ENCODE results near the gene TMEM127.
"Not testable (repeated sequence)": the region's sequence is repeated elsewhere in the genome, so short reads cannot be mapped to it uniquely, and the experiment has no call there.

The TMEM127 gene

DNA sequence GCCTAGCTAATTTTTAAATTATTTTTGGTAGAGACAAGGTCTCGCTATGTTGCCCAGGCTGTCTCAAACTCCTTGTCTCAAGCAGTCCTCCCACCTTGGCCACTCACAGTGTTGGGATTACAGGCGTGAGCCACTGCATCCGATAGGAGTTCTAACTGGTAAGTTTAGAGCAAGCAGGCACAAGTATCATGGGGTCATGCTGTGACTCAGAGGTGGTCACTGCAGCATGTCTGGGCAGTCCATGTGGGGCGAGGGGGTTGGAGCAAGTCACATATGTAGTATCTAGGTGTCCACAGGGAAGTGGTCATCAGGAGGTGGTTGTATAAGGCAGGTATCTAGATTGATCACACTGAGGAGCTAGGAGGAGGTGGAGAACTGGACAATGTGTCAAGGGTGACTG, 34.5 kb downstream of the TMEM127 start:
- no peaks in the 10 kb centered on the region for H3K27me3 ChIP-seq (ENCODE audit: control insufficient read depth in 1 of 2, insufficient read depth in 2 of 2, low read length in 2 of 2)
- no peak overlapping the region for H3K4me3 ChIP-seq (ENCODE audit: low read depth in 1 of 2, low read length in 2 of 2)
- H3K36me3 ChIP-seq (ENCODE audit: control insufficient read depth in 1 of 2, insufficient read depth in 2 of 2, low read length in 2 of 2): no peaks in the 10 kb centered on the region
- H3K9me3 ChIP-seq (ENCODE audit: control insufficient read depth in 1 of 2, low read length in 2 of 2): no peaks in the 10 kb centered on the region
- no peak overlapping the region for H3K9ac ChIP-seq (ENCODE audit: low read depth in 1 of 2, low read length in 2 of 2)
- H3K27ac ChIP-seq (ENCODE audit: low read depth, low read length): no peak overlapping the region
- H3K4me1 ChIP-seq (ENCODE audit: control insufficient read depth in 1 of 2, insufficient read depth in 2 of 2, low read length in 2 of 2): peaks cover under 1 to 7% of the 10 kb centered on the region in 2 donors

DNA sequence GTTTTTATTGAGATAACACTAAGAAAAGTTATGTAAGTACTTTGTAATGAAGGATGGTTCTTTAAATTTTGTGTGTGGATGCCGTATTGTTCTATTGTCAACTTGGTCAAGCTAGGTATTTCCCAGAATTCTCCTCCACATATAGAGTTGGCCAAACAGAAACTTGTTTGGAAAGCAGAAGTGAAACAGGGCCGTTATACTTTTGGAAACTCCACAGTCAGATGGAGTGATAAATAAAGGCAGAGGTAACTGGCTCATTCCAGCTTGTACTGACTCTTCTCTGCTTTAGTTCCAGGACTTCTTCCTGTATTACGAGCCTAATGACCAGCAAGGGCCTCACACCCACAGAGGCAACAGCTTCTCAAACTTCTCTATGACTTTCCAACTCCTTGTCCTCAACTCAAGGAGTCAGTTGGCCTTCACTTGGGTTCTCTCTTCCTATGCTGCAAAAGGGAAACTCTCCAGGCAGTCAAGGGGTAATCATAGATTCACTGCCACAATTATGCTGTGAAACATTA, 40.7 kb downstream of the TMEM127 start:
- Histone ChIP-seq H3K4me3 (ENCODE audit: low read depth in 1 of 2, low read length in 2 of 2) (no peak overlapping the region), H3K4me1 (ENCODE audit: control insufficient read depth in 1 of 2, insufficient read depth in 2 of 2, low read length in 2 of 2) (peaks cover 0 to 8% of the 10 kb centered on the region in 2 donors), H3K27ac (ENCODE audit: low read depth, low read length) (no peak overlapping the region), H3K27me3 (ENCODE audit: control insufficient read depth in 1 of 2, insufficient read depth in 2 of 2, low read length in 2 of 2) (no peaks in the 10 kb centered on the region), H3K9me3 (ENCODE audit: control insufficient read depth in 1 of 2, low read length in 2 of 2) (no peaks in the 10 kb centered on the region), H3K36me3 (ENCODE audit: control insufficient read depth in 1 of 2, insufficient read depth in 2 of 2, low read length in 2 of 2) (peaks cover 0 to 4% of the 10 kb centered on the region in 2 donors), H3K9ac (ENCODE audit: low read depth in 1 of 2, low read length in 2 of 2) (no peak overlapping the region)

DNA sequence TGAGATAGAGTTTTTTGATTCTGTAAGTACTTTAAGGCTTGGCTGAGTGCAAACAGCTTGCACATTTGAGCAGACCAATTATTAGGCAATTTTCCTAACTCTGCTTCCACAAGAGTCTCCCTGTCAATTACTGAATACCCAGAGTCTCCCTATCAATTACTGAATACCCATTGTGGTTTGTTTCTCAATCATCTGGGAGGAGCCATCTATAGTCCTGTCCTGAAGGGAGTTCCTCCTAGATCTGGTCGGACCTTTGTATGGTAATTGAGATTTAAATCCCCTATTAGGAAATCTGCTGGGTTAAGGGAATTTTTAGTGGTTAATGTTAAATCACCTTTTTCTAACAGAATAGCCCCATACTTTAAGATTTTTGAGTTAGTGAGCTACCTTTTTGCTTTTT, 44.7 kb downstream of the TMEM127 start:
- not testable (repeated sequence) for H3K9me3 ChIP-seq (ENCODE audit: control insufficient read depth in 1 of 2, low read length in 2 of 2); H3K4me1 ChIP-seq (ENCODE audit: control insufficient read depth in 1 of 2, insufficient read depth in 2 of 2, low read length in 2 of 2); H3K4me3 ChIP-seq (ENCODE audit: low read depth in 1 of 2, low read length in 2 of 2); H3K36me3 ChIP-seq (ENCODE audit: control insufficient read depth in 1 of 2, insufficient read depth in 2 of 2, low read length in 2 of 2); H3K27ac ChIP-seq (ENCODE audit: low read depth, low read length); H3K27me3 ChIP-seq (ENCODE audit: control insufficient read depth in 1 of 2, insufficient read depth in 2 of 2, low read length in 2 of 2); H3K9ac ChIP-seq (ENCODE audit: low read depth in 1 of 2, low read length in 2 of 2)

GRCh38 chr2:96219959-96220358, 45.8 kb downstream of the TMEM127 start:
- H3K27me3 ChIP-seq (ENCODE audit: control insufficient read depth in 1 of 2, insufficient read depth in 2 of 2, low read length in 2 of 2); H3K4me3 ChIP-seq (ENCODE audit: low read depth in 1 of 2, low read length in 2 of 2); H3K4me1 ChIP-seq (ENCODE audit: control insufficient read depth in 1 of 2, insufficient read depth in 2 of 2, low read length in 2 of 2); H3K9me3 ChIP-seq (ENCODE audit: control insufficient read depth in 1 of 2, low read length in 2 of 2); H3K36me3 ChIP-seq (ENCODE audit: control insufficient read depth in 1 of 2, insufficient read depth in 2 of 2, low read length in 2 of 2); H3K27ac ChIP-seq (ENCODE audit: low read depth, low read length); H3K9ac ChIP-seq (ENCODE audit: low read depth in 1 of 2, low read length in 2 of 2): not testable (repeated sequence)

- Histone ChIP-seq H3K9me3 (ENCODE audit: control insufficient read depth in 1 of 2, low read length in 2 of 2) (no peaks in the 10 kb centered on the region), H3K27ac (ENCODE audit: low read depth, low read length) (no peak overlapping the region), H3K36me3 (ENCODE audit: control insufficient read depth in 1 of 2, insufficient read depth in 2 of 2, low read length in 2 of 2) (no peaks in the 10 kb centered on the region), H3K4me3 (ENCODE audit: low read depth in 1 of 2, low read length in 2 of 2) (no peak overlapping the region), H3K9ac (ENCODE audit: low read depth in 1 of 2, low read length in 2 of 2) (no peak overlapping the region), H3K4me1 (ENCODE audit: control insufficient read depth in 1 of 2, insufficient read depth in 2 of 2, low read length in 2 of 2) (peaks cover 3 to 4% of the 10 kb centered on the region in 2 donors), H3K27me3 (ENCODE audit: control insufficient read depth in 1 of 2, insufficient read depth in 2 of 2, low read length in 2 of 2) (no peaks in the 10 kb centered on the region)
Measured at GRCh38 chr2:96218508-96219131, 47.2 kb downstream of the TMEM127 start.

DNA sequence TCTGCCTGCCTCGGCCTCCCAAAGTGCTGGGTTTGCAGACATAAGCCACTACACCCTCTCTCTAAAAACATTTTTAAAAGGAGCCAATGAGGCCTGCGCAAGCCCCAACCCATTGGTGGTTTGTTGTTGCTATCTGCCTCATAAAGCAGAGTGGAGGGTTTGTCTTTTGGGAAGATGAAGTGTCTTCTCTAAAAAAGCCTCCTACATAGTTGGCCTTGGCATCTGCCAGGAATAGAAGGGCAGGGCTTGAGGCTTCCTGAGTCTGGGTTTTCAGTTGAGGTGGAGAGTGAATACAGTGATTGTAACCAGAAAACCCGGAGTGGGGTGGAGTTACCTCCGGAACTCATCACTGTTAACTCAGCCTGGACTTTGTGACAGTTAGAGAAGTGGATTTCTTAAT, 51.2 kb downstream of the TMEM127 start:
- H3K36me3 ChIP-seq (ENCODE audit: control insufficient read depth in 1 of 2, insufficient read depth in 2 of 2, low read length in 2 of 2): no peaks in the 10 kb centered on the region
- H3K9me3 ChIP-seq (ENCODE audit: control insufficient read depth in 1 of 2, low read length in 2 of 2): no peaks in the 10 kb centered on the region
- no peak overlapping the region for H3K27ac ChIP-seq (ENCODE audit: low read depth, low read length)

GRCh38 chr2:96213379-96213778, 52.4 kb downstream of the TMEM127 start:
- H3K36me3 ChIP-seq (ENCODE audit: control insufficient read depth in 1 of 2, insufficient read depth in 2 of 2, low read length in 2 of 2): no peaks in the 10 kb centered on the region
- no peak overlapping the region for H3K9ac ChIP-seq (ENCODE audit: low read depth in 1 of 2, low read length in 2 of 2)

More for the DNA sequence above, 51.2 kb downstream of the TMEM127 start:
- Histone ChIP-seq H3K4me1 (ENCODE audit: control insufficient read depth in 1 of 2, insufficient read depth in 2 of 2, low read length in 2 of 2) (peaks cover 7 to 9% of the 10 kb centered on the region in 2 donors), H3K9ac (ENCODE audit: low read depth in 1 of 2, low read length in 2 of 2) (no peak overlapping the region), H3K27me3 (ENCODE audit: control insufficient read depth in 1 of 2, insufficient read depth in 2 of 2, low read length in 2 of 2) (no peaks in the 10 kb centered on the region), H3K4me3 (ENCODE audit: low read depth in 1 of 2, low read length in 2 of 2) (no peak overlapping the region)

DNA sequence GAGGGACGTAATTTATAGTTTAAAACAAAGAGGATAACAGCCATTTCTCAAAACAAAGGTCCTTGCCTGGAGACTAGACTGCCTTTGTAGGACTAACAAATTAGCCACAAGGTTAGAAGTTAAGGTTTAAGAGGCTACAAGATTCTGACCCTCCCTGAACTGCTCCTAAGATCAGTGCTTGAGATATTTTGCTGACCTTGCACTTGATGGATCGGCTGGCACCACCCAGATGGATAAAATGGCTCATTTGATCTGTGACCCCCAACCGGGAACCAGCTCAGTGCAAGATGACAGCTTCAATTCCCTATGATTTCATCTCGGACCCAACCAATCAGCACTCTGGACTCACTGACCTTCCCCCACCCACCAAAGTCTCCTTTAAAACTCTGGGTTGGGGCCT, 53.5 kb downstream of the TMEM127 start:
- no peak overlapping the region for H3K27ac ChIP-seq (ENCODE audit: low read depth, low read length)
- H3K27me3 ChIP-seq (ENCODE audit: control insufficient read depth in 1 of 2, insufficient read depth in 2 of 2, low read length in 2 of 2): no peaks in the 10 kb centered on the region
- H3K4me1 ChIP-seq (ENCODE audit: control insufficient read depth in 1 of 2, insufficient read depth in 2 of 2, low read length in 2 of 2): peaks cover 13 to 17% of the 10 kb centered on the region in 2 donors
- no peak overlapping the region for H3K9ac ChIP-seq (ENCODE audit: low read depth in 1 of 2, low read length in 2 of 2)
- no peaks in the 10 kb centered on the region for H3K9me3 ChIP-seq (ENCODE audit: control insufficient read depth in 1 of 2, low read length in 2 of 2)
- no peaks in the 10 kb centered on the region for H3K36me3 ChIP-seq (ENCODE audit: control insufficient read depth in 1 of 2, insufficient read depth in 2 of 2, low read length in 2 of 2)
- no peak overlapping the region for H3K4me3 ChIP-seq (ENCODE audit: low read depth in 1 of 2, low read length in 2 of 2)

More at GRCh38 chr2:96213379-96213778, 52.4 kb downstream of the TMEM127 start:
- H3K4me1 ChIP-seq (ENCODE audit: control insufficient read depth in 1 of 2, insufficient read depth in 2 of 2, low read length in 2 of 2): peaks cover 11 to 14% of the 10 kb centered on the region in 2 donors
- no peak overlapping the region for H3K4me3 ChIP-seq (ENCODE audit: low read depth in 1 of 2, low read length in 2 of 2)
- H3K9me3 ChIP-seq (ENCODE audit: control insufficient read depth in 1 of 2, low read length in 2 of 2): no peaks in the 10 kb centered on the region
- H3K27ac ChIP-seq (ENCODE audit: low read depth, low read length): no peak overlapping the region
- no peaks in the 10 kb centered on the region for H3K27me3 ChIP-seq (ENCODE audit: control insufficient read depth in 1 of 2, insufficient read depth in 2 of 2, low read length in 2 of 2)

DNA sequence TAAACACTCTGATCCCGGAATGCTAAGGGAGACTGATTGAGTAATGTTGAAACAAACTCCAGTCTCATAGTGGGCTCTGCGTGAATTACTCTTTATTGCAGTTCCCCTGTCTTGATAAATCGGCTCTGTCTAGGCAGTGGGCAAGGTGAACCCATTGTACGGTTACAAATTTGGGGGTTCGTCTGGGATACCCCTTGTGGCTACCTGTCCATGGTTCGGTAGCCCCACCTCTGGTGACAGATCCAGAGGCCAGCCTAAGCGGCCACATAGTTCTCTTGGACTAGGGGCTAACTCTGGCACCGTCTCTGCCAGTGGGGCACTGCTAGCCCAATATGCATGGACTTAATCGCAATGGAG, 56.1 kb downstream of the TMEM127 start:
- Histone ChIP-seq H3K4me3 (ENCODE audit: low read depth in 1 of 2, low read length in 2 of 2) (peak overlapping the region; percentile 60 to 85), H3K27ac (ENCODE audit: low read depth, low read length) (no peak overlapping the region), H3K9me3 (ENCODE audit: control insufficient read depth in 1 of 2, low read length in 2 of 2) (no peaks in the 10 kb centered on the region), H3K4me1 (ENCODE audit: control insufficient read depth in 1 of 2, insufficient read depth in 2 of 2, low read length in 2 of 2) (peaks cover 36 to 43% of the 10 kb centered on the region in 2 donors), H3K27me3 (ENCODE audit: control insufficient read depth in 1 of 2, insufficient read depth in 2 of 2, low read length in 2 of 2) (no peaks in the 10 kb centered on the region), H3K36me3 (ENCODE audit: control insufficient read depth in 1 of 2, insufficient read depth in 2 of 2, low read length in 2 of 2) (no peaks in the 10 kb centered on the region), H3K9ac (ENCODE audit: low read depth in 1 of 2, low read length in 2 of 2) (peak overlapping the region in 1 of 2 donors; percentile 87)

GRCh38 chr2:96209011-96209728, 56.6 kb downstream of the TMEM127 start:
- peak overlapping the region; percentile 59 to 87 for H3K9ac ChIP-seq (ENCODE audit: low read depth in 1 of 2, low read length in 2 of 2)
- peaks cover 41 to 47% of the 10 kb centered on the region in 2 donors for H3K4me1 ChIP-seq (ENCODE audit: control insufficient read depth in 1 of 2, insufficient read depth in 2 of 2, low read length in 2 of 2)
- H3K27ac ChIP-seq (ENCODE audit: low read depth, low read length): no peak overlapping the region
- peak overlapping the region; percentile 60 to 85 for H3K4me3 ChIP-seq (ENCODE audit: low read depth in 1 of 2, low read length in 2 of 2)
- H3K9me3 ChIP-seq (ENCODE audit: control insufficient read depth in 1 of 2, low read length in 2 of 2): no peaks in the 10 kb centered on the region
- H3K27me3 ChIP-seq (ENCODE audit: control insufficient read depth in 1 of 2, insufficient read depth in 2 of 2, low read length in 2 of 2): no peaks in the 10 kb centered on the region
- H3K36me3 ChIP-seq (ENCODE audit: control insufficient read depth in 1 of 2, insufficient read depth in 2 of 2, low read length in 2 of 2): no peaks in the 10 kb centered on the region
